Neural progenitor cell (in vitro differentiated cells): ENCODE results near the gene B3GNT5. TPM values are rescaled to one million over a fixed set of nuclear protein-coding genes. Genes with fewer than 3 reads are reported as not detected.

Experiments
- DNase-seq: peaks from one replicate; pipeline ENCODE4 v3.0.0-alpha.2; 2016; ENCODE audit warnings: low spot score
- H2AFZ ChIP-seq: fragments of 200-600 bp; sonication (generic); replicated peaks from 2 replicates; pipeline ENCODE4 v1.6.1; 2016; ENCODE audit warnings: antibody characterized with exemption
- H3F3A ChIP-seq: fragments of 200-600 bp; sonication (generic); 2 replicates; pipeline ENCODE4 v1.6.1; 2016; ENCODE audit warnings: antibody characterized with exemption, low read depth
- H3K27ac ChIP-seq: fragments of 200-600 bp; sonication (generic); 2 replicates; pipeline ENCODE4 v1.5.1; 2016; ENCODE audit warnings: mild to moderate bottlenecking
- H3K27me3 ChIP-seq: fragments of 200-600 bp; sonication (generic); 2 replicates; pipeline ENCODE4 v1.6.1; 2016; ENCODE audit warnings: mild to moderate bottlenecking, moderate library complexity
- H3K36me3 ChIP-seq: fragments of 200-600 bp; sonication (generic); 2 replicates; pipeline ENCODE4 v1.5.1; 2016
- H3K4me1 ChIP-seq: fragments of 200-600 bp; sonication (generic); 2 replicates; pipeline ENCODE4 v1.6.1; 2016; ENCODE audit warnings: mixed run types
- H3K4me2 ChIP-seq: fragments of 200-600 bp; sonication (generic); 2 replicates; pipeline ENCODE4 v1.6.1; 2016
- H3K4me3 ChIP-seq: fragments of 200-600 bp; sonication (generic); 2 replicates; pipeline ENCODE4 v1.5.1; 2016
- H3K79me2 ChIP-seq: fragments of 200-600 bp; sonication (generic); 2 replicates; pipeline ENCODE4 v1.6.1; 2016; ENCODE audit warnings: low read depth
- H3K9ac ChIP-seq: fragments of 200-600 bp; sonication (generic); 2 replicates; pipeline ENCODE4 v1.6.1; 2016
- H3K9me3 ChIP-seq: fragments of 200-600 bp; sonication (generic); 2 replicates; pipeline ENCODE4 v1.5.1; 2016; ENCODE audit warnings: low read depth
- H4K20me1 ChIP-seq: fragments of 200-600 bp; sonication (generic); 2 replicates; pipeline ENCODE4 v1.6.1; 2016; ENCODE audit warnings: low read depth
- H3K27ac Mint-ChIP-seq: 3 replicates; pipeline ENCODE4 v1.8.0; 2021; ENCODE audit warnings: mixed read lengths
- H3K27me3 Mint-ChIP-seq: 2 replicates; pipeline ENCODE4 v1.8.0; 2022; ENCODE audit warnings: low read depth, mild to moderate bottlenecking, inconsistent platforms, moderate library complexity, mixed read lengths; ENCODE audit not compliant: insufficient read depth
- H3K36me3 Mint-ChIP-seq: 3 replicates; pipeline ENCODE4 v1.8.0; 2021; ENCODE audit warnings: mixed read lengths
- H3K4me1 Mint-ChIP-seq: 3 replicates; pipeline ENCODE4 v1.8.0; 2021; ENCODE audit warnings: mixed read lengths
- H3K4me3 Mint-ChIP-seq: 3 replicates; pipeline ENCODE4 v1.8.0; 2021; ENCODE audit warnings: mild to moderate bottlenecking, moderate library complexity, mixed read lengths
- H3K9me3 Mint-ChIP-seq: 3 replicates; pipeline ENCODE4 v1.8.0; 2020; ENCODE audit warnings: mixed read lengths
- EZH2 ChIP-seq: fragments of 200-600 bp; sonication (generic); IDR thresholded peaks from 2 replicates; pipeline ENCODE4 v1.6.1; 2017; ENCODE audit warnings: antibody characterized with exemption, mild to moderate bottlenecking, moderate library complexity
- EZH2phosphoT487 ChIP-seq: fragments of 200-600 bp; sonication (generic); IDR thresholded peaks from 2 replicates; pipeline ENCODE4 v1.6.1; 2017; ENCODE audit warnings: antibody characterized with exemption
- total RNA-seq: library from RNA; depleted of rRNA; stranded (reverse); fragments of >200 nt; gene quantifications from 2 replicates; pipeline ENCODE4 v1.2.3, GENCODE V29; 2015; ENCODE audit warnings: low replicate concordance
- TF ChIP-seq, protein P1 (sequence below): fragments of 200-600 bp; sonication (generic); IDR thresholded peaks from 2 replicates; pipeline ENCODE4 v1.5.1; 2017; ENCODE audit warnings: antibody characterized with exemption, mild to moderate bottlenecking

The B3GNT5 gene
- total RNA-seq, 1 donor from 2014 or later = 14.1 TPM

DNA sequence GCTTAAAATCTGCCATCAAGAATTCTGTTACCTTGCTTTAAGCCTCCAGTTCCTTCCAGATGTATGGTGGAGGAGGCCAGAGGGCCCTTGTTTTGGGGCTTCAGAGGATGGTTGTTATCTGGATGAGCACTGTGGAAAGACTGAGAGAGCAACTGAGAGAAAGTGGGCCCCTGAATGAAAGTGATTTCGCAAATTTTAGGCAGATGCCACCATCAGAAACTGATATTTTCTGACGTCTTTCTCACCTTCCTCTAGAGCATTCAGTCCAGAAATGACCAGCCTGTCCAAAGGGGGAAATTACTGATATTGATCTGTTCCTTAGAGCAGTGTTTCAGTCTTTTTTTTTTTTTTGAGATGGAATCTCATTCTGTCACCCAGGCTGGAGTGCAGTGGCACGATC lies 13.4 kb downstream of the B3GNT5 start:
- Histone ChIP-seq H3K36me3 (no peaks in the 10 kb centered on the region), H3K9me3 (no peaks in the 10 kb centered on the region), H3K4me2 (peak overlapping the region; percentile 74), H3K4me3 (no peak overlapping the region), H3F3A (peaks cover 34% of the 10 kb centered on the region), H3K9ac (no peak overlapping the region), H3K4me1 (peaks cover 35% of the 10 kb centered on the region), H4K20me1 (peaks cover 5% of the 10 kb centered on the region), H3K79me2 (peaks cover 32% of the 10 kb centered on the region), H2AFZ (no peak overlapping the region), H3K27ac (no peak overlapping the region), H3K27me3 (no peaks in the 10 kb centered on the region)
- H3K4me3 Mint-ChIP-seq = no peak overlapping the region
- no peak for DNase-seq
- H3K27ac Mint-ChIP-seq = no peak overlapping the region
- H3K4me1 Mint-ChIP-seq = peaks cover 16% of the 10 kb centered on the region
- peaks cover 27% of the 10 kb centered on the region for H3K36me3 Mint-ChIP-seq
- H3K9me3 Mint-ChIP-seq = no peaks in the 10 kb centered on the region
- H3K27me3 Mint-ChIP-seq = no peaks in the 10 kb centered on the region
- TF ChIP-seq EZH2phosphoT487 (no peak), EZH2 (no peak)
- TF ChIP-seq, protein P1, sequence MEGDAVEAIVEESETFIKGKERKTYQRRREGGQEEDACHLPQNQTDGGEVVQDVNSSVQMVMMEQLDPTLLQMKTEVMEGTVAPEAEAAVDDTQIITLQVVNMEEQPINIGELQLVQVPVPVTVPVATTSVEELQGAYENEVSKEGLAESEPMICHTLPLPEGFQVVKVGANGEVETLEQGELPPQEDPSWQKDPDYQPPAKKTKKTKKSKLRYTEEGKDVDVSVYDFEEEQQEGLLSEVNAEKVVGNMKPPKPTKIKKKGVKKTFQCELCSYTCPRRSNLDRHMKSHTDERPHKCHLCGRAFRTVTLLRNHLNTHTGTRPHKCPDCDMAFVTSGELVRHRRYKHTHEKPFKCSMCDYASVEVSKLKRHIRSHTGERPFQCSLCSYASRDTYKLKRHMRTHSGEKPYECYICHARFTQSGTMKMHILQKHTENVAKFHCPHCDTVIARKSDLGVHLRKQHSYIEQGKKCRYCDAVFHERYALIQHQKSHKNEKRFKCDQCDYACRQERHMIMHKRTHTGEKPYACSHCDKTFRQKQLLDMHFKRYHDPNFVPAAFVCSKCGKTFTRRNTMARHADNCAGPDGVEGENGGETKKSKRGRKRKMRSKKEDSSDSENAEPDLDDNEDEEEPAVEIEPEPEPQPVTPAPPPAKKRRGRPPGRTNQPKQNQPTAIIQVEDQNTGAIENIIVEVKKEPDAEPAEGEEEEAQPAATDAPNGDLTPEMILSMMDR = no peak

DNA sequence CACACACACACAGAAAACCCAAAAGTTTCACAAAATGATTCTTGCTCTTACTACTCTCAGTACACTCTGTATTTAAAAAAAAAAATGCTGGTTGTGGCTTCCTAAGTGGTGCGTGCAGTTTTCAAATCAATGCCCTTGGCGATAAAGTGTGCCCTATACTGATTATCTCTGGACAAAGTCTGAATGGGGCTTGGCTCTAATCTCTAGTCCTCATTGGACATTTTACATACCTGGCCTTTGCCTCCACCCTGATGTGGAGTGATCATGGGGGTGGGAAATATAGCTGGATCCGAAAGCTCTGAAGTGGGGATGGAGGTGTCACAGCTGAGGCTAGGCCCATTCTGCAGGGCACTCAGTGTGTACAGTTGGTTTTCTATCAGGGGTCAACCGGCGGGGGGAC lies 14.1 kb downstream of the B3GNT5 start:
- Mint-ChIP-seq H3K9me3 (no peaks in the 10 kb centered on the region), H3K4me3 (peak overlapping the region; percentile 20)

DNA sequence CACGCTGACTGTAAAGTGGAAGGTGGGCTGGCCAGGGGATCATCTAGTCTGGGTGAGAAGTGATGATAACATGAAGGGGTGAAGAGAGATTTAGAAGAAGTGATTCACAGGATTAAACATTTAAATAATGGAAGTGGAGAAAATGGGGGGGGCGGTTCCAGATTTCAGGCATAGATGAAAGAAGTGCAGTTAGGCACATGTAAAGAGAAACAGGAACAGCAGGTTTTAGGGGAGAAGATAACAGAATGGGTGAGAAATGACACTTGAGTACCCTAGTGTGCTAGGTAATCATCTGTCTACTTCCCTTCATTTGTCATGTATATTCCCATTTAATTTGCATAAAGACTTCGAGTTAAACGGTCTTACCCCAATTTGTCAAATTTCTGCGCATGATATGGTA lies 15.3 kb downstream of the B3GNT5 start:
- Mint-ChIP-seq H3K4me3 (no peak overlapping the region), H3K9me3 (no peaks in the 10 kb centered on the region), H3K4me1 (peaks cover 16% of the 10 kb centered on the region), H3K27ac (no peak overlapping the region), H3K27me3 (no peaks in the 10 kb centered on the region), H3K36me3 (peaks cover 29% of the 10 kb centered on the region)
- H4K20me1 ChIP-seq = peaks cover 5% of the 10 kb centered on the region
- no peak for DNase-seq
- H2AFZ ChIP-seq = no peak overlapping the region
- TF ChIP-seq, protein P1 = no peak
- TF ChIP-seq EZH2 (no peak), EZH2phosphoT487 (no peak)
- no peaks in the 10 kb centered on the region for H3K27me3 ChIP-seq
- peaks cover 26% of the 10 kb centered on the region for H3K79me2 ChIP-seq
- no peak overlapping the region for H3K27ac ChIP-seq
- H3K9me3 ChIP-seq = no peaks in the 10 kb centered on the region
- peaks cover 31% of the 10 kb centered on the region for H3F3A ChIP-seq
- no peak overlapping the region for H3K4me3 ChIP-seq
- H3K36me3 ChIP-seq = no peaks in the 10 kb centered on the region
- peaks cover 31% of the 10 kb centered on the region for H3K4me1 ChIP-seq
- no peak overlapping the region for H3K9ac ChIP-seq
- no peak overlapping the region for H3K4me2 ChIP-seq

More for the DNA sequence above, 14.1 kb downstream of the B3GNT5 start:
- H3K79me2 ChIP-seq = peaks cover 27% of the 10 kb centered on the region
- H3K4me2 ChIP-seq = no peak overlapping the region
- no peak overlapping the region for H3K27ac ChIP-seq
- Mint-ChIP-seq H3K27ac (peak overlapping the region; percentile 32), H3K27me3 (no peaks in the 10 kb centered on the region), H3K36me3 (peaks cover 27% of the 10 kb centered on the region), H3K4me1 (peaks cover 16% of the 10 kb centered on the region)
- peaks cover 34% of the 10 kb centered on the region for H3F3A ChIP-seq
- no peaks in the 10 kb centered on the region for H3K9me3 ChIP-seq
- no peak overlapping the region for H3K4me3 ChIP-seq
- peaks cover 35% of the 10 kb centered on the region for H3K4me1 ChIP-seq
- peaks cover 5% of the 10 kb centered on the region for H4K20me1 ChIP-seq
- H2AFZ ChIP-seq = no peak overlapping the region
- no peak for DNase-seq
- no peaks in the 10 kb centered on the region for H3K36me3 ChIP-seq
- H3K9ac ChIP-seq = no peak overlapping the region
- H3K27me3 ChIP-seq = no peaks in the 10 kb centered on the region
- no peak for TF ChIP-seq EZH2
- TF ChIP-seq, protein P1 = no peak
- TF ChIP-seq EZH2phosphoT487 = no peak
